Measurements from ENCODE around the gene GPLD1.

The GPLD1 gene

DNA sequence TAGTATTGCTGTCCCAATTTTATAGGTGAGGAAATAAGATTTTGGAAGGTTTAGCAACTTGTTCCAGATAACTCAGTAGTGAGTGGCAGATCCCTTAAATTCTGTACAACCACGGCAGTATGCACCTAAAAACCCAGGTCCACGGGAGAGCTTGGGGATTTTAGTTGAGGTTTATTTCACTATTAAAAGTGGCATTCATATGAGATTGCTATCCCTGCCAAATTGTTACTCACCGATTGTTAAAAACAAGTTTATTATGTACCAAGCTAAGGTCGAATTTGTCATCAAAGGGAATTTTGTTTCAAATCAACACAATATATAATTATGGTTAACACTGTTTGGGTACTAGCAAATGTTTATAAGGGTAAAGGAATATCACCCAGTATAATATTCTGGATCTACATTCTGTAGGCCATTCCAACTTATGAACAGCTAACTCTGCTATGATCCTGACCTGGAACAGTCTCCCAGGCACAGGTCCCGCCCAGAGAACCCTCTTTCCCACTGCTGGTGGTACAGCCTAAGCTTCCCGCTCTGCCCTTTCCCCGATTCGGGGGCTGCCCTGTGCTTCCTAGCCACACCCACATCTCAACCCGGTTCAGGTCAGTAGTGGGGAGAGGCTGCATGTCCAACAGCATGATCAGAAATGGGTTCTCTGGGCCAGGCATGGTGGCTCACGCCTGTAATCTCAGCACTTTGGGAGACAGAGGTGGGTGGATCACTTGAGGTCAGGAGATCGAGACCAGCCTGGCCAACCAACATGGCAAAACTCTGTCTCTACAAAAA is 24.9 kb downstream of the GPLD1 start:
- no peak for TF ChIP-seq ZFX (IDR thresholded peaks at IDR 0.05)
- TF ChIP-seq, protein P1, sequence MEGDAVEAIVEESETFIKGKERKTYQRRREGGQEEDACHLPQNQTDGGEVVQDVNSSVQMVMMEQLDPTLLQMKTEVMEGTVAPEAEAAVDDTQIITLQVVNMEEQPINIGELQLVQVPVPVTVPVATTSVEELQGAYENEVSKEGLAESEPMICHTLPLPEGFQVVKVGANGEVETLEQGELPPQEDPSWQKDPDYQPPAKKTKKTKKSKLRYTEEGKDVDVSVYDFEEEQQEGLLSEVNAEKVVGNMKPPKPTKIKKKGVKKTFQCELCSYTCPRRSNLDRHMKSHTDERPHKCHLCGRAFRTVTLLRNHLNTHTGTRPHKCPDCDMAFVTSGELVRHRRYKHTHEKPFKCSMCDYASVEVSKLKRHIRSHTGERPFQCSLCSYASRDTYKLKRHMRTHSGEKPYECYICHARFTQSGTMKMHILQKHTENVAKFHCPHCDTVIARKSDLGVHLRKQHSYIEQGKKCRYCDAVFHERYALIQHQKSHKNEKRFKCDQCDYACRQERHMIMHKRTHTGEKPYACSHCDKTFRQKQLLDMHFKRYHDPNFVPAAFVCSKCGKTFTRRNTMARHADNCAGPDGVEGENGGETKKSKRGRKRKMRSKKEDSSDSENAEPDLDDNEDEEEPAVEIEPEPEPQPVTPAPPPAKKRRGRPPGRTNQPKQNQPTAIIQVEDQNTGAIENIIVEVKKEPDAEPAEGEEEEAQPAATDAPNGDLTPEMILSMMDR (conservative IDR thresholded peaks at IDR 0.05): no peak
- H3K27ac ChIP-seq: no peak overlapping the region

- no peak for TF ChIP-seq ZFX (IDR thresholded peaks at IDR 0.05)
- TF ChIP-seq, protein P1 (conservative IDR thresholded peaks at IDR 0.05): no peak
- H3K27ac ChIP-seq: no peak overlapping the region
Measured at GRCh38 chr6:24460966-24461365, 28.4 kb downstream of the GPLD1 start.

- TF ChIP-seq, protein P1 (conservative IDR thresholded peaks at IDR 0.05): no peak
- no peak for TF ChIP-seq ZFX (IDR thresholded peaks at IDR 0.05)
- H3K27ac ChIP-seq: no peak overlapping the region
Measured at GRCh38 chr6:24458941-24459340, 30.4 kb downstream of the GPLD1 start.

DNA sequence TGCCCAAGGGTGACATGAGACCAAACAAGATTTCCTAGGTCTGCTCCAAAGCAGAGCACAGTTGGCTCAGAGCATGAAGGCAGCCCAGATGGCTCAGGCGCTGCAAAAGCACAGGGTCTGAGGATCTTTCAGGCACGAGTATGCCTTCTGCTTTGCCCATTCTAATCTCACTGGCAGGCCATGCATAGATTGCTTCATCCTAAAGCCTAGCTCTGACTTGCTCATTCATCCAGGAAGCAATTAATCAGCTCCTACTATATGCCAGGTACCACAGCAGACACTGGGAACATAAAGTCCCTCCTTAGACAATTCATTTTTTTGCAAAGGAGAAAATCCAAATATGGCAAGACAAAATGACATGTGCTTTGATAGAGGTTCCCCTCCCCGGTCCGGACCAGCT is 31.2 kb downstream of the GPLD1 start:
- TF ChIP-seq, protein P1 (conservative IDR thresholded peaks at IDR 0.05): no peak
- H3K27ac ChIP-seq: no peak overlapping the region

GRCh38 chr6:24455061-24455460 is 34.3 kb downstream of the GPLD1 start:
- TF ChIP-seq ZFX (IDR thresholded peaks at IDR 0.05): no peak
- TF ChIP-seq, protein P1 (conservative IDR thresholded peaks at IDR 0.05): no peak
- no peak overlapping the region for H3K27ac ChIP-seq

- TF ChIP-seq ZFX (IDR thresholded peaks at IDR 0.05): no peak
- TF ChIP-seq, protein P1 (conservative IDR thresholded peaks at IDR 0.05): no peak
- H3K27ac ChIP-seq: no peak overlapping the region
Measured at GRCh38 chr6:24454452-24454851, 34.9 kb downstream of the GPLD1 start.

DNA sequence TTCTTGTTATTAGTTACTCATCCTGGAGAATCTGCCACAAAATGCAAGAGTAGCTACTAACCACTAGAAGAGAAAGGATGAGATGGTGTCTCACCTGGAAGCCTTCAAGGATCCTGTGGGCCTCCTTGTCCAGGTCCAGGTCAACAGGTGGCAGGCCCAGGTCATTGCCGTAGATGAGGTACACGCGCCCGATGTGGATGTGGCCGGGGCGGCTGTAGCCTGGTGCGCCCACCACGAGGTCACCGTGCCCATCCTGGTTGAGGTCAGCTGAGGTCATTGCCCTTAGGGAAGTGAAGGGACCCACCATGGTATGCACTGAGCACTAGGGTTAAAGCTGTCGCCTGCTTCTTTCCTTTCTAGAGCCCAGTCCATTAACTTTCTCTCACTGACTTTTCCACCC is 35.5 kb downstream of the GPLD1 start:
- no peak overlapping the region for H3K27ac ChIP-seq

More for the DNA sequence above, 35.5 kb downstream of the GPLD1 start:
- TF ChIP-seq ZFX (IDR thresholded peaks at IDR 0.05): no peak
- TF ChIP-seq, protein P1 (conservative IDR thresholded peaks at IDR 0.05): no peak
